A673 (cell line): ENCODE measurements around the gene GPER1. TPM values are rescaled to one million over a fixed set of nuclear protein-coding genes. Genes with fewer than 3 reads are reported as not detected.
A peak's percentile ranks its signal among the peaks of the same experiment; 100 is the strongest.

ENCODE experiments used
- BruUV-seq: library from RNA; stranded (reverse); fragments of 400-500 nt; replicated peaks from 2 replicates; lab custom pipeline; 2021; lab: Mats Ljungman, UMichigan
- CTCF ChIA-PET: fragments of 300-600 bp; sonication (Branson Sonifier 250); formaldehyde crosslinking; loops from one replicate; lab custom pipeline; 2022; ENCODE audit warnings: antibody characterized with exemption; lab: Charles Lee
- POLR2A ChIA-PET: fragments of 300-600 bp; sonication (Branson Sonifier 250); formaldehyde crosslinking; loops from one replicate; lab custom pipeline; 2022; ENCODE audit warnings: antibody characterized with exemption; ENCODE audit not compliant: low non-redundant PET; lab: Charles Lee
- DNase-seq: peaks from one replicate; pipeline ENCODE4 v3.0.0-alpha.2; 2015; ENCODE audit warnings: low spot score
- H3K27ac ChIP-seq: fragments of 200-600 bp; sonication (generic); 2 replicates; pipeline ENCODE4 v1.5.1; 2016; ENCODE audit warnings: mixed run types, low read depth, mild to moderate bottlenecking, mixed read lengths, antibody characterized with exemption, low read length; ENCODE audit not compliant: poor library complexity, severe bottlenecking
- H3K27me3 ChIP-seq: fragments of 200-600 bp; sonication (generic); replicated peaks from 2 replicates; pipeline ENCODE4 v1.6.1; 2017; ENCODE audit warnings: mixed run types, low read depth, mild to moderate bottlenecking, mixed read lengths, antibody characterized with exemption, low read length; ENCODE audit not compliant: insufficient read depth, poor library complexity
- H3K36me3 ChIP-seq: fragments of 200-600 bp; sonication (generic); 2 replicates; pipeline ENCODE4 v1.6.1; 2016; ENCODE audit warnings: mixed run types, mild to moderate bottlenecking, mixed read lengths, antibody characterized with exemption, low read length; ENCODE audit not compliant: insufficient read depth, poor library complexity, severe bottlenecking
- H3K4me1 ChIP-seq: fragments of 200-600 bp; sonication (generic); 2 replicates; pipeline ENCODE4 v1.6.1; 2017; ENCODE audit warnings: mixed run types, mild to moderate bottlenecking, mixed read lengths, antibody characterized with exemption, low read length; ENCODE audit not compliant: insufficient read depth, poor library complexity, severe bottlenecking
- H3K4me3 ChIP-seq: fragments of 200-600 bp; sonication (generic); 2 replicates; pipeline ENCODE4 v1.5.1; 2016; ENCODE audit warnings: low read depth, mixed run types, mild to moderate bottlenecking, mixed read lengths, low read length; ENCODE audit not compliant: poor library complexity, severe bottlenecking
- H3K9me3 ChIP-seq: fragments of 200-600 bp; sonication (generic); 2 replicates; pipeline ENCODE4 v1.6.1; 2016; ENCODE audit warnings: mixed run types, low read depth, mild to moderate bottlenecking, mixed read lengths, antibody characterized with exemption, low read length; ENCODE audit not compliant: poor library complexity, severe bottlenecking
- CTCF ChIP-seq: fragments of 300-800, 200-600 bp; sonication (generic); conservative IDR thresholded peaks from 2 replicates; pipeline ENCODE4 v1.5.1; 2017; ENCODE audit warnings: low read depth, mild to moderate bottlenecking, antibody characterized with exemption, low read length, moderate library complexity, mixed read lengths
- EZH2 ChIP-seq: fragments of 200-600 bp; sonication (generic); IDR thresholded peaks from 2 replicates; pipeline ENCODE4 v1.6.1; 2017; ENCODE audit warnings: borderline replicate concordance, low read depth, mild to moderate bottlenecking, mixed read lengths, antibody characterized with exemption, low read length; ENCODE audit not compliant: poor library complexity, severe bottlenecking
- intact Hi-C: fragments of 100-400 bp; cut with micrococcal nuclease; formaldehyde crosslinking; loops from one replicate; pipeline ENCODE4 v1.10.0; 2022; ENCODE audit not compliant: unreplicated experiment
- total RNA-seq: library from RNA; stranded (reverse); gene quantifications from 2 replicates; pipeline ENCODE4 v1.2.3, GENCODE V29; 2021

The GPER1 gene
- total RNA-seq, 1 experiment from 2014 or later, result 0.37 TPM

GRCh38 chr7:1053002-1053411 is 34.9 kb upstream of the GPER1 start:
- peaks cover 35% of the 10 kb centered on the region for H3K4me1 ChIP-seq
- POLR2A ChIA-PET, result no interaction called here
- no peak overlapping the region for H3K4me3 ChIP-seq
- TF ChIP-seq EZH2 (no peak), CTCF (no peak)
- no peaks in the 10 kb centered on the region for H3K36me3 ChIP-seq
- no peaks in the 10 kb centered on the region for H3K27me3 ChIP-seq
- H3K9me3 ChIP-seq, result no peaks in the 10 kb centered on the region
- intact Hi-C loops, result no loop called here
- peak overlapping the region; percentile 57 for H3K27ac ChIP-seq
- DNase-seq, result peak; percentile 23
- BruUV-seq, result no TSS peak
- CTCF ChIA-PET, result no interaction called here

GRCh38 chr7:1053816-1054370 is 34.0 kb upstream of the GPER1 start:
- H3K36me3 ChIP-seq, result no peaks in the 10 kb centered on the region

GRCh38 chr7:1054438-1054837 is 33.5 kb upstream of the GPER1 start:
- no peak overlapping the region for H3K4me3 ChIP-seq
- no TSS peak for BruUV-seq
- peak overlapping the region; percentile 68 for H3K27ac ChIP-seq
- no peaks in the 10 kb centered on the region for H3K36me3 ChIP-seq
- CTCF ChIA-PET, result interaction anchor here (0.5 kb wide), 1 partner anchor 32 kb away, joined by 6 read pairs; no protein-coding TSS in a partner anchor
- H3K4me1 ChIP-seq, result peaks cover 40% of the 10 kb centered on the region
- H3K27me3 ChIP-seq, result no peaks in the 10 kb centered on the region
- DNase-seq, result no peak
- POLR2A ChIA-PET, result no interaction called here
- intact Hi-C loops, result no loop called here
- TF ChIP-seq CTCF (no peak), EZH2 (no peak)
- no peaks in the 10 kb centered on the region for H3K9me3 ChIP-seq

More at GRCh38 chr7:1053816-1054370, 34.0 kb upstream of the GPER1 start:
- ChIA-PET POLR2A (no interaction called here), CTCF (no interaction called here)
- TF ChIP-seq EZH2 (no peak), CTCF (no peak)
- no peak for DNase-seq
- intact Hi-C loops, result no loop called here
- Histone ChIP-seq H3K9me3 (no peaks in the 10 kb centered on the region), H3K27ac (peak overlapping the region; percentile 68), H3K4me1 (peaks cover 35% of the 10 kb centered on the region), H3K27me3 (no peaks in the 10 kb centered on the region), H3K4me3 (no peak overlapping the region)
- BruUV-seq, result no TSS peak
